ENCODE measurements around the gene PPP4R4.
"Not testable (repeated sequence)": the region's sequence is repeated elsewhere in the genome, so short reads cannot be mapped to it uniquely, and the experiment has no call there.

PPP4R4 gene

DNA sequence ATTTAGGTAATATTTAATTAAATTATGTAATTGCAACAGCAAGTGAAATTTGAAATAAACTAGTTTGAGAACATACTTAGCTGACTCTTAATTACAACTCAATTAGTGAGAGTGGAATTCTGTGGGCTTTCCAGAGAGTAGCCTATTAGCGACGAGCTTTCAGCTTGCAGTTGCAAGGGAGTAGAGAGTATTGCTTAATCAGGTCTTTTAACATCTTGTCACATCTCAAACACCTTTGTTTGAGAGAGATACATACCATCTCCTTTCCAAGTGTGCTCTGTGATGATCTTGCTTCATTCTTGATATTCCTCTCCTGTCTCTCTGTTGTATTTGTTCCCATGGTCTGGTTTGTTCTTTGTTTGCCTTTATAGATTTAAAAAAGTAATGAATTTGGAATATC, 7.7 kb downstream of the PPP4R4 start:
- DNase-seq, result no peak

DNA sequence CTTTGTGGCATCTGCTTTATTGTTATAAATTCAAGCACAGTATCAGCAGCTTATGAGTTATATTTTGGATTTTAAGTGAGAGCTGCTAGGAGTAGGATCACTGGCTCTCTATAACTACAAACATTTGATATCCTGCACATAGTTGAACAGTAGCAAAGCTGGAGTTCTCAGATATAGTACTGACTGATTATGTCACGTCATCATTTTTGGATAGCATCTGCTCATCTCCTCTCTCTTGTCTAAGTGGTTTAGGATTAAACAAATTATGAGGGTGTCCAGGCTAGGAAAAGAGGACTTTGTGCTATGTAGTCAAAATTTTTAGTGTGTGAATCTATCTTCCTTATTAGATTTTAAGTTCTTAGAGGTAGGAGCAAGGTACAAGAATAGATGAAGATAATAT, 18.4 kb downstream of the PPP4R4 start:
- DNase-seq, result no peak

DNA sequence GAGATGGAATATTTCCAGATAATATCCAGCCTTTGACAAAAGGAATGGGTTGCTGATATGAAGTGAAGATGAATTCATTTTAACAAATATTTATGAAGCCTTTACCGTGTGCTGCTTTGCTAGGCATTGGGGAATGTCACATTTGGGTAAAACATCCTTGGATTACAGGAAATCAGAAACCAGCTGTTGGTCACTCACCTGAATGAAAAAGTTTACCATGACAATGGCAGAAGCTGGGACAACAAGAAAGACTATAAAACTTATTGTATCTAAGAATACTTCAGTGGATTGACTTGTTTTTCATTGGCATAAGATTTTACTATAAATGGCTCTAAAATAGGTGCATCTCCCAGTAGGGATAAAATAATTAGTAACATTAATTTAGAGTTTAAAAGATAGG, 19.7 kb downstream of the PPP4R4 start:
- DNase-seq, result no peak

DNA sequence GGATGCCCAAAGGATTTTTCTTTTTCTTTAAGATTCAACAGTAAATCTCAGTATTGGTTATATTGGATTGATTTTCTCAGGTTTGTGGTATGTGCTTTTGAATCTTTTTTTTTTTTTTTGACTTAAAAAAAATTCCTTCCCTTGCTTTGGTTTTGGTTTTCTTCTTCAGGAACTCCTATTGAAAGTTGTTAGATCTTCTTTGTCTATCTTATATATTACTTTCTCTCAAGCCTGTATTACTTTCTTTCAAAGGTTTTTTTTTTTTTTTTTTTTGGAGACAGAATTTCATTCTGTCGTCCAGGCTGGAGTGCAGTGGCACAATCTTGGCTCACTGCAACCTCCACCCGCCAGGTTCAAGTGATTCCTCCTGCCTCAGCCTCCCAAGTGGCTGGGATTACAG, 21.9 kb downstream of the PPP4R4 start:
- no peak for DNase-seq

DNA sequence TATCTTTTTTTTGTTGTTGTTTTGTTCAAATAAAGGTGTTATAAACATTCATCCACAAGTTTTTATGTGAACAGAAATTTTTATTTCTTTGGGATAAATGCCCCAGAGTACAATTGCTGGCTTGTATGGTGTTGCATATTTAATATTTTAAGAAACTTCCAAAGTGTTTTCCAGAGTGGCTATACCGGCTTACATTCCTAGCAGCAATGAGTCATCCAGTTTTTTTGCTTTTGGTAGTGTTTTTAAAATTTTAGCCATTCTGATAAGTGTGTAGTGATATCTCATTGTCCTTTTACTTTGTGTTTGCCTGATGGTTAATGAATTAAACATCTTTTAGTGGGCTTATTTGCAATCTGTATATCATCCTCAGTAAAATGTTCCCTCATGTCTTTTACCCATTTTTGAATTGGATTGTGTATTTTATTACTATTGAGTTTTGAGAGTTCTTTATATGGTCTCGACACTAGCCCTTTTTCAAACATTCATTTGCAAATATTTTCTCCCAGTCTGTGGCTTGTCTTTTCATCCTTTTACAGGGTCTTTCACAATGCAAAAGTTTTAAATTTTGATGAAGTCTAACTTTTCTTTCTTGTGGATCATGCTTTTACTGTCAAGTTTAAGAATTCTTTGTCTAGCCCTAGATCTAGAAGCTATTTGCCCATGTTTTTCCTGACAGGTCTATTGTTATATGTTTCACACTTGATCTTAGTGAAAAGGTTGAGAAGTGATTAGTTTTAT, 29.5 kb downstream of the PPP4R4 start:
- no peak for DNase-seq

DNA sequence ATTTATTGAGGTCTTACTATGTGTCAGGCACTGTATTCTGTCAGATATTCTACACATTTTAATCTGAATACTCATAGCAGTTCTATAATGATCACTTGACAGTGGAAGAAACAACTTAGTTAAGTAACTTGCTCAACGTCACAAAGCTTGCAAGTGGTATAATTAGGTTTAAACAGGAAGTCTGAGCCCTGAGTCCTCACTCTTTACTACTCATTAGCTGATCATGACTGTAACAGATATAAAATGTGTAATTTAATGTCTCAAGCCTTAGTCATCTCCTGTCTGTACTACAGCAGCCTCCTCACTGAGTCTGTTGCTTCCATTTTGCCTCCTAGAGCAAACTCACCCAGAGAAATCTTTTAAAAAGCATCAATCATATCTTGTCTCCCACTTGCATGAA, 38.9 kb downstream of the PPP4R4 start:
- DNase-seq, result no peak

DNA sequence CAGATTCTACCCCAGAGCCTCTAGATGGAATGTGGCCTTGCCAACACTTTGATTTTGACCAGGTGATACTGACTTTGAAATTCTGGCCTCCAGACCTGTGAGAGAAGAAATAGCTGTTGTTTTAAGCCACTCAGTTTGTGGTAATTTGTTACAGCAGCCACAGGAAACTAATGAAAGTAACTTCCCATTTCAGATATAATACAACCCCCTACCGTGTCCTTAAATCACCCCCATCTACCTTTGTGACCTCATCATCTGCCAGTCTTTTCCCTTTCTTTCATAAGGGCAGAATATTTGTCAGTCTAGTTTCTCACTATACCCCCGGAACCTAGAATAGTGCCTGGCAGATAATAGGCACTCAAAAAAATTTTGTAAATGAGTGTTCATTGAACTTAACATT, 39.6 kb downstream of the PPP4R4 start:
- DNase-seq, result no peak

DNA sequence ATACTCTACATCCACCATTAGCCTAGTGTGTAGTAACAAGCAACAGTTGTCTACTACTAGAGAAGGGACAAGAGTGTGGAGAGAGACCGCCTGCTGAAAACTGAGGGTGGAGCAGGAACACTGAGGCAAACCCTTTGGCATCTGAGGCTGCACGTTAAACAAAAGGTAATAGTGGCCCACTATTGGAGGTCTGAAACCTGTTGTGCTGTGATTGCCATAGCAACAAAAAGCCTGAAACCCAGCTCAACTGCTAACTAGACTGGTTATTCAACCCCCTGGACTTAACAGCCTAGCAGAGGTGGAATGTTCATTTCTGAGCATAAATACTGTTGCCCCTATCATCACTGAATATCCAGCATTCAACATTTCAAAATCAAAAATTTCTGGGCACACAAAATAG, 43.0 kb downstream of the PPP4R4 start:
- no peak for DNase-seq

DNA sequence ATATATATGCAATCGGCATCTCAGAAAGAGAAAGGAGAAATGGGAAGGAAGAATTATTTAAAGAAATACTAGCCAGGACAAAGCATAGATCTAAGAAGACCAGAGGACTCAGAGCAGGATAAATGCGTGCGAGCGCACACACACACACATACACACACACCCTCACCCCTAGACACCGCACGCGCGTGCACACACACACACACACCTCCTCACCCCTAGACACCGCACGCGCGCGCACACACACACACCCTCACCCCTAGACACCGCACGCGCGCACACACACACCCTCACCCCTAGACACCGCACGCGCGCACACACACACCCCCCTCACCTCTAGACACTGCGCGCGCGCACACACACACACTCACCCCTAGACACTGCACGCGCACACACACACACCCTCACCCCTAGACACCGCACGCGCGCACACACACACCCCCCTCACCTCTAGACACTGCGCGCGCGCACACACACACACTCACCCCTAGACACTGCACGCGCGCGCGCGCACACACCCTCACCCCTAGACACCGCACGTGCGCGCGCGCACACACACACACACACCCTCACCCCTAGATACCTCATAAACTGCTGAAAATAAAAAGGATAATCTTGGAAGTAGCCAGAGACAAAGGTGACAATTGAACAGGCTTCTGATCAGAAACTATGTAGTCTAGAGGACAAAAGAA, 44.2 kb downstream of the PPP4R4 start:
- not testable (repeated sequence) for DNase-seq

DNA sequence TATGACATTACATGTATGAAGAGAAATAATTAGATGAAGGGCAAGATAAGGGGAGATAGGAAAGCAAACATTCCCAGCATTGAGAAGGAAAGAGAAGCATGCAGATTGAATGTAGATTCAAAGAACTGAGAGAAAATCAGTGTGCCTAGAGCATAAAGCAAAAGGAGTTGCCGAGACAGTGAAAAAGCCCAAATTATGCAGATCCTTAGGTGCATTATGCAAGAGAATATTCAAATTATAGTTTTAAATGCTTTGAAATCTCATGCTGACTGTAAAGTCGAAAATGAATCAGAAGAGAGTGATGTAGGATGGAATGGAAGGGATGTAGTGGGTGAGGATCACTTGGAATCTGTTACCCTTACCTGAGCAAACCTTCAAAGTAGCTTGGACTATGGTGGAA, 49.9 kb downstream of the PPP4R4 start:
- no peak for DNase-seq

DNA sequence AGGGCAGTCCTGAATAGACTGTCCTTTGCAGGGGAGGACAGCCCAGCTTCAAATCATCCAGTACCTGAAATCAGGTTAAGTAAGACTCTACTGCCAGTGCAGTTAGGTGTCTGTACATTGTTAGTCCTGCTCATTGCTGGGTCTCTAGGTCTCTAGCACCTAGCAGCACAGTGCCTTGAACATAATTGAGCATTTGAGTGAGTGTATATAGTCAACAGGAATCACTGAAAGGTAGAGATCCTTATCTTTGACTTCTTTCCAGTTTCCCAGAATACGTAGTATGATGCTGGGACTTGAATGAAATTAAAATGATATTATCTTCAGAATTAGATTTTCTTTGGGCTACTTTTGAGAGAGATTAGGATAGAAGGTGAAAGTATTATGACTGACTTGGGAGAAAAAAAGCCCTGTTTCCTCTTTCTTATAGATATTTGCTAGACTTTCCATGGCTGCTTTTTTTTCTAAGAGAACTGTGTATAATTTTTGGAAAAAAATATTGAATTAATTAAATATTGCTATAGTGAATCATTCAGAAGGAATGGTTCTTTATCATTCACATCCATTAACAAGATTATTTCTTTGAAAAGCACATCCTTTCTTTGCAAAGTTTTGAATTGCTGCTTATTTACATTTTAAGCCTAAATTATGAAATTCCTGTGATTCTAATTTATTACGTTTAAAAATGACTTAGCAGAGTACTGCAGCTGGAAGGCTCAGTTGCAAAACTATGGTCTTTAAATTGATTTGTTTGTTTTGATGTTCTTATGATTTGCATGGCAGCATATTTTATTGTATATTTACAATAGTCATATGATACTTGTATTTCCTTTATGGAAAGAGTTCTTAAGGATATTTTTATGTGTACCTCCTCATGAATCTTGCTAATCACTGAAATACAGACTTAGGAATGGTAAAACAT, 51.6 kb downstream of the PPP4R4 start:
- no peak for DNase-seq

DNA sequence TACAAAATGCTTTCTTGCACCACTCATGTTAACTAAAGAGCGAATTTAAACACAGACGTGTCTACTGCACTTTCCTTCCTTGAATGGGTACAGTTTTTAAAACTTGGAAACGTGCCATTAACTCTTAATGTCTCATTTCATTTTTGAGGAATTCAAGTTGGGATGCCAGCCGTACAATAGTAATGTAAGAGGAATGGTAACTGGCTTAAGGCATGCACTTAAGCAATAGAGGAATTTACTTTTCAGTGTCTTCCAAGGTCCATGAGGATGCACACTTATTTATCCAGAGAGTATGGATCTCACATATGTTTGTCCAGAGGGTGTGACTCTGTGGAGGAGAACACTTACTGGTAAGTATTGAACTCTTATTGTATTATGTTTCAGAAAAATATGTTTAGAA, 52.9 kb downstream of the PPP4R4 start:
- no peak for DNase-seq

DNA sequence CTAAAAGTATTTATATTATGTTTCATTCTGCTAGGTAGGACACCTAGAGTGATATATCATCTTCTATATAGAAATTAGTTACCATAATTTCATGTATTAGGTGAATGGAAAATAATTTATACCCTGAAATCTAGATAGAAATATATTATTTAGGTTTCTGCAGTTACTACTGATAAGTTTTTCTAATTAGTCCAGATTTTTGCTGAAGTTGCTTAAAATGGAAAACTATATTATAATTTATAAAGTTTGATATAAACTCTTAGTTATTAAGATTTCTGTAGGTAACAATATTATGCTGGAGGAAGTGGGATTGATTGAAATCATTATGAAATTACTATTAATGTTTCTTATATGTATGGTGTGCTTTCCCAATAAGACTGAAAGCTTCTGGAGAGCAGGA, 62.9 kb downstream of the PPP4R4 start:
- no peak for DNase-seq

DNA sequence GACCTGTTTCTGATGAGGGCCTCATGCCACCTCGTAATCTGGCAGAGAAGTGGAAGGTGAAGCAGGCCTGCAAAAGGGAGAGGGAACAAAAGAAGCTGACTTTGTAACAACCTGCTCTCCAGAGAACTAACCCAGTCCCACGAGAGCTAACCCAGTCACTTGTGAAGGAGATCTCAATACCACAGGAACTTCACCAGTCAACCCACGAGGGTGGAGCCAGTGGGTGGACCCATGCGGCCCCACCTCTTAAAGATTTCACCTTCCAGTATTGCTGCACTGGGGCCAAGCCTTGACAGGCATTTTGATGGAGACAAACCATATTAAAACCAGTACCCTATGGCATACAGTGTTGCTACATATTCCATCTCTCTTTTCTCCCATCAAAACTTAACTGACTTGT, 63.9 kb downstream of the PPP4R4 start:
- no peak for DNase-seq

DNA sequence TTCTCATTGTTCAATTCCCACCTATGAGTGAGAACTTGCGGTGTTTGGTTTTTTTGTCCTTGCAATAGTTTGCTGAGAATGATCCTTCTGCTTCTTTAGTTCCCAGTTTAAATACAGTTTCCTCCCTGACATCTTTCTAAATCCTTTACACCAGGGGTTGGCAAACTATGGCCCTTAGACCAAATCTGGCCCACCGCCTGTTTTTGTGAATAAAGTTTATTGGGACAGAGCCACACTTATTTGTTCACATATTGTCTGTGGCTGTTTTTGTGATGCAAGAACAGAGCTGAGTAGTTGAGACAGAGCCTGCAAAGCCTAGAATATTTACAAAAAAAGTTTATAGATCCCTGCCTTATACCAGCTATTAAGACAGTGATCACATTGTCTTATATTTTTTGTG, 65.3 kb downstream of the PPP4R4 start:
- no peak for DNase-seq

DNA sequence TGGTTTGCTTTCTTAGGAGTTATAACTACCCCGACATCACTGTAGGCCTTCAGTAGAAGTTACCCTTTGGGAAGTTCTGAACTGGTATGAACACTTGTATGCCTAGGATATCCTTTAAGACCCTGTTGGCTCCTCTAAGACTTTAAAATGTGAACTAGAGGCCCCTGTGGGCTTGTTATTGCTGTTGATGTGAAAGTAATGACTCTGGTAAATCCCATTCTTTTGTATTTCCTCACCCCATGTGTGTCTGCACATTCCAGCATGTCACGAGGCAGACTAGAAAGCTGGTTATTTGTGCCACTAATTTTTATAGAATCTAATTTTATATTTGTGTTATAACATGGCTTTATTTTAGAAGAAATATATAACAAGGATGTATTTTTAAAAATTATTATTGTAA, 70.1 kb downstream of the PPP4R4 start:
- DNase-seq, result no peak

DNA sequence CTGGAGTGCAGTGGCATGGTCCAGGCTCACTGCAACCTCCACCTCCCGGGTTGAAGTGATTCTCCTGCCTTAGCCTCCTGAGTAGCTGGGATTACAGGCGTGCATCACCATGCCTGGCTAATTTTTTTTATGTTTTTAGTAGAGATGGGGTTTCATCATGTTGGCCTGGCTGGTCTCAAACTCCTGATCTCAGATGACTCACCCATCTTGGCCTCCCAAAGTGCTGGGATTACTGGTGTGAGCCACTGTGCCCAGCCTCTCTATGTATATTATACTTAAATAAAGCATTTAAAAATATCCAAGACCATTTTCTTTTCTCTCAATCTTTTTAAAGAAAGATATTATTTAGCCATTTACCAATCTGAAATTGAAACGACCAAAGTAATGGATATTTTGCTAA, 90.1 kb downstream of the PPP4R4 start:
- DNase-seq, result not testable (repeated sequence)

DNA sequence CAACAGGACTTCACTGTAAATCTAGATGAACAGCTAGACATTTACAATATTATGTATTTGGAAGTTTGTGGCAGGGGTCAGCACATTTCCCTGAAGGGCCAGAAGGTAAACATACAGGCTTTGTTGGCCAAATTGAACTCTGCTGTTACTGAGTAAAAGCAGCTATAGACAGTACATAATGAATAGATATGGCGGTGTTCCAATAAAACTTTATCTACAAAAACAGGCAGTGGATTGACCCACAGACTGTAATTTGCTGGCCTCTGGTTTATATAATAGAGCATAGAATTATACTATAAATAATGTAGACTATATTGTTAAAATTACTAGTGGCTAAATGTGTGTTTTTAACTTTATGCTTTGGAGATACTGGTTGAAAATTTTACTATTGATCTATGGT, 93.2 kb downstream of the PPP4R4 start:
- no peak for DNase-seq

DNA sequence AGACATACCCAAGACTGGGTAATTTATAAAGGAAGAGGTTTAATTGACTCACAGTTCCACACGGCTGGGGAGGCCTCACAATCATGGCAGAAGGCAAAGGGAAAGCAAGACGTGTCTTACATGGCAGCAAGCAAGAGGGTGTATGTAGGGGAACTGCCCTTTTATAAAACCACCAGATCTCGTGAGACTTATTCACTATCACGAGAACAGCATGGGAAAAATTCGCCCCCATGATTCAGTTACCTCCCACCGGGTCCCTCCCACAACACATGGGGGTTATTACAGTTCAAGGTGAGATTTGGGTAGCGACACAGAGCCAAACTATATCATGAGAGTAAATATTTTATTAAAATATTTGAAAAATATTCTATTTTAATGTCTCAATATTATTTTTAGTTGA, 94.5 kb downstream of the PPP4R4 start:
- not testable (repeated sequence) for DNase-seq

DNA sequence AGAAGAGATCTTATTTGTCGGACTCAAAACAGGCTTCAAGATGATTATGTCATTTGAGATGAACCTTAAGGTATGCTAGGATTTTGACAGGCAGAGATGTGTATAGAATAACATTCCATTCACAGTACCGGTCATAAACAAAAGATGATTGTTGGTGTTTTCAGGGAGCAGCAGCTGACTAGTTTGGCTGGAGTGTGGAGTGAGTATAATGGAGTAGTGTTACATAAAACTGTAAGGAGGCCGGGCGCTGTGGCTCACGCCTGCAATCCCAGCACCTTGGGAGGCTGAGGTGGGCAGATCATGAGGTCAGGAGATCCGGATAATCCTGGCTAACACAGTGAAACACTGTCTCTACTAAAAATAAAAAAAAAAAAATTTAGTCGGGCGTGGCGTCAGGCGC, 95.0 kb downstream of the PPP4R4 start:
- DNase-seq, result no peak

DNA sequence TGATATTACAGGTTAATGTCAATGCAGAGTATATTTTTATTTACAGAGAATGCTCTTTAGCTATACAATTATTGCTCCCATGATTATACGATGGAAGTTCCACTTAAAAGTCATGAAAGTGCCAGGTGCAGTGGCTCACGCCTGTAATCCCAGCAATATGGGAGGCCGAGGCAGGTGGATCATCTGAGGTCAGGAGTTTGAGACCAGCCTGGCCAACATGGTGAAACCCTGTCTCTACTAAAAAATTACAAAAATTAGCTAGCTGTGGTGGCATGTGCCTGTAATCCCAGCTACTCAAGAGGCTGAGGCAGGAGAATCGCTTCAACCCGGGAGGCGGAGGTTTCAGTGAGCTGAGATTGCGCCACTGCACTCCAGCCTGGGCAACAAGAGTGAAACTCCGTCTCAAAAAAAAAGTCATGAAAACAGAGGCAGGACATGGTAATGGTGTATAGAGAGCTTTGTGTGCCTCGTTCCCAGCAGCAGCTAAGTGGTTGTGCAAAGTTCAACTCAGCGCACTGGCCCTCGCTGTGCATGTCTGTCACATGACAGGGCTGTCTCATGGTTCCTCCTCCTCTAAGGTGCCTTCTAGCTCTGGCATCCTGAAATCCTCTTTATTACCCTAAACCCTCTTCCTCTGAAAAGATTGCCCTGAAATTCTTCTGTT, 102.9 kb downstream of the PPP4R4 start:
- DNase-seq, result not testable (repeated sequence)

DNA sequence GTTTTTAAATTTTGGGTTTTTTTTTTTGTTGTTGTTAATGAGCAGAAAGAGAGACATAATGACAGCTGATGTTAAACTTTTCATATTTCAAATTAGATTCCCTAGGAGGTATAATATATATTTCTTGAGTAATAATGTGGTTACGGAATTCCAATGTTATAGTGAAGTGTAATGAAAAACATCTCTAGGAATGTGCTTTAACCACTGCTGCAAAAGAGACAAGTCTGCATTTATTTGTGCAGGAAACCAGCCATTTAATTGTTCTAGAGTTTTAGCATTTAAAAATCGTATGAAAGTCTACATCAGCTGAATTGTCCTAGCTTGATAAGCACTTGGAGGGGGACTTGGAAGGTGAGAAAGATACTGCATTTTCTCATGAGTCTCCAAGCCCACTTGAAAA, 104.6 kb downstream of the PPP4R4 start:
- DNase-seq, result no peak

All from NCI-H2227 treated with DMSO at 0.1 percent for 48 hours (cell line).